Panc1 (cell line): ENCODE measurements around the gene NELL2. TPM values are rescaled to one million over a fixed set of nuclear protein-coding genes. Genes with fewer than 3 reads are reported as not detected.

Experiments
- ATAC-seq: fragments of 200-7000 bp; cut with Tn5 transposase; 2 replicates; pipeline ENCODE4 v1.9.1; 2020; ENCODE audit warnings: mild to moderate bottlenecking, moderate library complexity
- BruUV-seq: library from RNA; stranded (reverse); fragments of 400-500 nt; replicated peaks from 2 replicates; lab custom pipeline; 2021; lab: Mats Ljungman, UMichigan
- CTCF ChIA-PET: fragments of 300-600 bp; sonication (Branson Sonifier 250); formaldehyde crosslinking; loops from one replicate; lab custom pipeline; 2022; ENCODE audit warnings: antibody characterized with exemption; lab: Charles Lee
- POLR2A ChIA-PET: fragments of 300-600 bp; sonication (Branson Sonifier 250); formaldehyde crosslinking; loops from one replicate; lab custom pipeline; 2022; ENCODE audit warnings: antibody characterized with exemption; lab: Charles Lee
- DNase-seq: peaks from one replicate; pipeline ENCODE4 v3.0.0-alpha.2; 2010; ENCODE audit warnings: low read depth, low spot score
- H3K27ac ChIP-seq: 2 replicates; pipeline ENCODE4 v1.5.1; 2011; ENCODE audit warnings: mild to moderate bottlenecking, low read length, inconsistent platforms
- H3K27me3 ChIP-seq: fragments of 200-500 bp; sonication (Bioruptor generic); 2 replicates; pipeline ENCODE4 v1.6.0; 2014; ENCODE audit warnings: low read length, inconsistent platforms; ENCODE audit not compliant: control insufficient read depth, insufficient read depth
- H3K36me3 ChIP-seq: fragments of 200-500 bp; sonication (Bioruptor generic); 2 replicates; pipeline ENCODE4 v1.5.1; 2014; ENCODE audit warnings: inconsistent platforms, mild to moderate bottlenecking, low read length, moderate library complexity; ENCODE audit not compliant: control insufficient read depth, insufficient read depth
- H3K4me1 ChIP-seq: 2 replicates; pipeline ENCODE4 v1.5.1; 2011; ENCODE audit warnings: inconsistent platforms, mild to moderate bottlenecking, low read length, moderate library complexity; ENCODE audit not compliant: control insufficient read depth, insufficient read depth
- H3K4me3 ChIP-seq, 2 experiments: 2 replicates each; pipeline ENCODE4 v1.5.1; 2011 to 2012; ENCODE audit warnings: low read depth in 2 of 2, low read length in 2 of 2, mild to moderate bottlenecking in 2 of 2, inconsistent platforms in 1 of 2, moderate library complexity in 1 of 2
- H3K9me3 ChIP-seq: fragments of 200-500 bp; sonication (Bioruptor generic); 2 replicates; pipeline ENCODE4 v1.5.1; 2014; ENCODE audit warnings: low read depth, mild to moderate bottlenecking, inconsistent platforms, low read length, moderate library complexity; ENCODE audit not compliant: control insufficient read depth, insufficient read depth
- CTCF ChIP-seq: fragments of 450-650 bp; IDR thresholded peaks from 2 replicates; pipeline ENCODE4 v1.5.1; 2017; ENCODE audit warnings: mild to moderate bottlenecking
- POLR2AphosphoS5 ChIP-seq: IDR thresholded peaks from 2 replicates; pipeline ENCODE4 v1.6.1; 2012; ENCODE audit warnings: mild to moderate bottlenecking, low read depth, low read length, moderate library complexity
- REST ChIP-seq, 2 experiments: IDR thresholded peaks; 2 replicates each; pipeline ENCODE4 v1.6.1; 2011 to 2012; ENCODE audit warnings: low read depth in 2 of 2, control low read depth in 1 of 2, low read length in 1 of 2, mild to moderate bottlenecking in 1 of 2, moderate library complexity in 1 of 2; ENCODE audit not compliant: insufficient read depth in 1 of 2
- SIN3A ChIP-seq: IDR thresholded peaks from 2 replicates; pipeline ENCODE4 v1.6.1; 2012; ENCODE audit warnings: low read depth, mild to moderate bottlenecking, low read length, moderate library complexity, borderline replicate concordance; ENCODE audit not compliant: insufficient read depth
- TCF7L2 ChIP-seq: IDR thresholded peaks from 2 replicates; pipeline ENCODE4 v1.6.1; 2011; ENCODE audit warnings: mild to moderate bottlenecking, low read depth, low read length, inconsistent platforms
- in situ Hi-C: cut with HindIII; loops from 2 replicates; pipeline ENCODE4 v1.10.0; 2016; ENCODE audit warnings: low sequenced_read_pairs, low pct_unique_long_range_greater_than_20kb
- intact Hi-C: fragments of 100-400 bp; cut with micrococcal nuclease; formaldehyde crosslinking; loops from one replicate; pipeline ENCODE4 v1.10.0; 2022; ENCODE audit not compliant: unreplicated experiment
- total RNA-seq: library from RNA; stranded (reverse); gene quantifications from one replicate; pipeline ENCODE4 v1.2.1, GENCODE V29; 2021; ENCODE audit not compliant: unreplicated experiment

NELL2 gene
- total RNA-seq, 1 experiment from 2014 or later, result 0.28 TPM

GRCh38 chr12:44589697-44590096 is 286.4 kb downstream of the NELL2 start:
- no peak for ATAC-seq
- ChIA-PET POLR2A (no interaction called here), CTCF (no interaction called here)
- Histone ChIP-seq H3K27me3 (no peaks in the 10 kb centered on the region), H3K4me3 (no peak overlapping the region), H3K27ac (no peak overlapping the region), H3K4me1 (no peaks in the 10 kb centered on the region), H3K36me3 (no peaks in the 10 kb centered on the region), H3K9me3 (no peaks in the 10 kb centered on the region; the same call in 1 of the 2 replicates)
- no peak for TF ChIP-seq TCF7L2
- no peak for TF ChIP-seq REST (IDR thresholded peaks at IDR 0.05; ENCODE audit: insufficient read depth in 1 of 2, low read depth in 2 of 2, low read length in 1 of 2)
- no peak for TF ChIP-seq SIN3A
- no peak for TF ChIP-seq POLR2AphosphoS5
- TF ChIP-seq CTCF, result no peak
- BruUV-seq, result no TSS peak
- intact Hi-C loops, result no loop called here
- no peak for DNase-seq
- in situ Hi-C loops, result no loop called here

GRCh38 chr12:44588651-44589050 is 287.5 kb downstream of the NELL2 start:
- no peak for TF ChIP-seq TCF7L2
- TF ChIP-seq CTCF, result no peak
- no peak for TF ChIP-seq SIN3A
- TF ChIP-seq POLR2AphosphoS5, result no peak
- no peak for TF ChIP-seq REST (IDR thresholded peaks at IDR 0.05; ENCODE audit: insufficient read depth in 1 of 2, low read depth in 2 of 2, low read length in 1 of 2)
- POLR2A ChIA-PET, result no interaction called here
- Histone ChIP-seq H3K36me3 (no peaks in the 10 kb centered on the region), H3K27me3 (no peaks in the 10 kb centered on the region), H3K4me1 (no peaks in the 10 kb centered on the region), H3K27ac (no peak overlapping the region), H3K4me3 (no peak overlapping the region), H3K9me3 (no peaks in the 10 kb centered on the region; the same call in 1 of the 2 replicates)
- no TSS peak for BruUV-seq
- in situ Hi-C loops (no loop called here), intact Hi-C loops (no loop called here)
- ATAC-seq (no peak), DNase-seq (no peak)
- CTCF ChIA-PET, result no interaction called here
